A549 (cell line): ENCODE results near the gene IL22. TPM values are rescaled to one million over a fixed set of nuclear protein-coding genes. Genes with fewer than 3 reads are reported as not detected.

Experiments used
- ATAC-seq, 2 experiments: fragments of 200-7000 bp in 1 of 2; fragments of >200 bp in 1 of 2; cut with Nextera tagmentation in 1 of 2; cut with Tn5 transposase in 1 of 2; 3 replicates each; pipeline versions ENCODE4 v1.8.0 to v1.9.1; 2018 to 2020; ENCODE audit warnings: mild to moderate bottlenecking in 1 of 2, moderate library complexity in 1 of 2
- CTCF ChIA-PET: fragments of 300-600 bp; sonication (Branson Sonifier 250); formaldehyde crosslinking; extraction: SDS; loops from one replicate; lab custom pipeline; 2021; ENCODE audit warnings: antibody characterized with exemption, inconsistent platforms; lab: Yijun Ruan, JAX
- POLR2A ChIA-PET: fragments of 350-600 bp; formaldehyde crosslinking; extraction: SDS; loops from one replicate; lab custom pipeline; 2021; ENCODE audit warnings: antibody characterized with exemption, inconsistent platforms; lab: Yijun Ruan, JAX
- DNase-seq, 2 experiments: peaks; one replicate each; pipeline versions ENCODE4 v3.0.0 to v3.0.0-alpha.2; 2011 to 2016; ENCODE audit warnings: low read depth in 1 of 2, low spot score in 1 of 2
- FAIRE-seq: peaks from 2 replicates; lab custom pipeline; 2011; peaks lifted over from hg19 to GRCh38; lab: Jason Lieb, UNC
- H3K27ac ChIP-seq, 2 experiments: fragments of >200 bp; sonication (Bioruptor Twin); formaldehyde crosslinking; 3 replicates each; pipeline ENCODE4 v1.5.1; 2016 to 2017
- H3K4me1 ChIP-seq: fragments of >200 bp; sonication (Bioruptor Twin); formaldehyde crosslinking; 3 replicates; pipeline ENCODE4 v1.6.1; 2016
- H3K4me2 ChIP-seq: fragments of >200 bp; sonication (Bioruptor Twin); formaldehyde crosslinking; 3 replicates; pipeline ENCODE4 v1.6.1; 2016
- H3K4me3 ChIP-seq: fragments of >200 bp; sonication (Bioruptor Twin); formaldehyde crosslinking; 3 replicates; pipeline ENCODE4 v1.5.1; 2016
- H3K9me3 ChIP-seq: fragments of >200 bp; sonication (Bioruptor Twin); formaldehyde crosslinking; 3 replicates; pipeline ENCODE4 v1.6.1; 2016
- ATOH8 ChIP-seq: fragments of 250-450 bp; sonication (Bioruptor Pico); IDR thresholded peaks from 2 replicates; pipeline ENCODE4 v1.5.0; 2020; ENCODE audit warnings: low read depth, mild to moderate bottlenecking, moderate library complexity
- CBX2 ChIP-seq: fragments of 200-600 bp; sonication (generic); IDR thresholded peaks from 2 replicates; pipeline ENCODE4 v1.6.1; 2016; ENCODE audit warnings: low read depth, mild to moderate bottlenecking, borderline replicate concordance
- CHD4 ChIP-seq: fragments of 200-600 bp; sonication (generic); IDR thresholded peaks from 2 replicates; pipeline ENCODE4 v1.6.1; 2016; ENCODE audit warnings: antibody characterized with exemption, mild to moderate bottlenecking, borderline replicate concordance
- EHMT2 ChIP-seq: fragments of 200-600 bp; sonication (generic); IDR thresholded peaks from 2 replicates; pipeline ENCODE4 v1.6.1; 2016; ENCODE audit warnings: antibody characterized with exemption, low read depth, mild to moderate bottlenecking, moderate library complexity
- EP300 ChIP-seq, 2 experiments: fragments of >200 bp; sonication (Bioruptor Twin); formaldehyde crosslinking; IDR thresholded peaks; 2 replicates in 1 of 2; 3 replicates in 1 of 2; pipeline ENCODE4 v1.6.1; 2016 to 2017
- FOSL2 ChIP-seq, 2 experiments: fragments of 450-650 bp in 1 of 2; fragments of >200 bp in 1 of 2; sonication (Bioruptor Twin) in 1 of 2; formaldehyde crosslinking; IDR thresholded peaks; 2 replicates each; pipeline versions ENCODE4 v1.5.0 to v1.6.1; 2016 to 2020; ENCODE audit warnings: mild to moderate bottlenecking in 1 of 2, moderate library complexity in 1 of 2
- HEYL ChIP-seq: fragments of 250-450 bp; sonication (Bioruptor Pico); IDR thresholded peaks from 2 replicates; pipeline ENCODE4 v1.8.0; 2021; ENCODE audit warnings: mild to moderate bottlenecking, moderate library complexity
- HOXB5 ChIP-seq: fragments of 250-450 bp; sonication (Bioruptor Pico); IDR thresholded peaks from 2 replicates; pipeline ENCODE4 v1.5.0; 2020; ENCODE audit warnings: mild to moderate bottlenecking, moderate library complexity
- MYC ChIP-seq: IDR thresholded peaks from 2 replicates; pipeline ENCODE4 v1.6.1; 2012; ENCODE audit warnings: mild to moderate bottlenecking, inconsistent platforms, low read length, improper control_type of control experiment, borderline replicate concordance
- RARB ChIP-seq: fragments of 250-450 bp; sonication (Bioruptor Pico); IDR thresholded peaks from 2 replicates; pipeline ENCODE4 v1.8.0; 2021; ENCODE audit warnings: mild to moderate bottlenecking, moderate library complexity
- RFX5 ChIP-seq: fragments of 450-650 bp; IDR thresholded peaks from 2 replicates; pipeline ENCODE4 v1.7.1; 2014; ENCODE audit warnings: antibody characterized with exemption, mild to moderate bottlenecking, moderate library complexity
- TFCP2L1 ChIP-seq: fragments of 250-450 bp; sonication (Bioruptor Pico); IDR thresholded peaks from 2 replicates; pipeline ENCODE4 v1.5.0; 2021; ENCODE audit warnings: mild to moderate bottlenecking
- ZFP36 ChIP-seq: fragments of 450-650 bp; IDR thresholded peaks from 2 replicates; pipeline ENCODE4 v1.6.1; 2014; ENCODE audit warnings: borderline replicate concordance; ENCODE audit not compliant: partially characterized antibody
- WGBS: methylation state at CpG from one replicate; pipeline ENCODE4 v1.1.6; 2017; ENCODE audit errors: missing lambda C conversion rate; 5-methylcytosine and 5-hydroxymethylcytosine counted together
- polyA plus RNA-seq, 4 experiments: library from polyadenylated mRNA; depleted of rRNA in 3 of 4; stranded (reverse); fragments of >200 nt; fragmentation: RNase III in 1 of 4; extraction: RNeasy Plus Mini Kit Qiagen cat#74134 plus additional on column Dnase treatment in 1 of 4; gene quantifications; 2 replicates in 3 of 4; 3 replicates in 1 of 4; pipeline ENCODE4 v1.2.3, GENCODE V29; 2011 to 2017
- TF ChIP-seq, protein P1 (sequence below): IDR thresholded peaks from 2 replicates; pipeline ENCODE4 v1.6.1; 2012; ENCODE audit warnings: low read depth, borderline replicate concordance
- TF ChIP-seq, protein P2 (sequence below): fragments of 200-600 bp; sonication (generic); IDR thresholded peaks from 2 replicates; pipeline ENCODE4 v1.6.1; 2016; ENCODE audit warnings: antibody characterized with exemption, mild to moderate bottlenecking, moderate library complexity
- TF ChIP-seq, protein P3 (sequence below): fragments of >200 bp; sonication (Bioruptor Twin); formaldehyde crosslinking; IDR thresholded peaks from 3 replicates; pipeline ENCODE4 v1.6.1; 2016

IL22 gene
- polyA plus RNA-seq, 2 of the 4 experiments (the other 2 are of a cell fraction), result not detected

GRCh38 chr12:68261896-68262295 lies 8.5 kb upstream of the IL22 start:
- TF ChIP-seq TFCP2L1 (CRISPR knock-in tag), result no peak
- no peak for TF ChIP-seq EHMT2
- TF ChIP-seq HOXB5 (CRISPR knock-in tag), result no peak
- TF ChIP-seq EP300 (IDR thresholded peaks at IDR 0.05), result no peak
- no peak for TF ChIP-seq CBX2
- TF ChIP-seq RARB (CRISPR knock-in tag), result no peak
- TF ChIP-seq, protein P1, sequence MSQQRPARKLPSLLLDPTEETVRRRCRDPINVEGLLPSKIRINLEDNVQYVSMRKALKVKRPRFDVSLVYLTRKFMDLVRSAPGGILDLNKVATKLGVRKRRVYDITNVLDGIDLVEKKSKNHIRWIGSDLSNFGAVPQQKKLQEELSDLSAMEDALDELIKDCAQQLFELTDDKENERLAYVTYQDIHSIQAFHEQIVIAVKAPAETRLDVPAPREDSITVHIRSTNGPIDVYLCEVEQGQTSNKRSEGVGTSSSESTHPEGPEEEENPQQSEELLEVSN, result no peak
- no peak for TF ChIP-seq FOSL2 (IDR thresholded peaks at IDR 0.05)
- no peak for TF ChIP-seq FOSL2 (CRISPR knock-in tag; IDR thresholded peaks at IDR 0.05)
- no peak for TF ChIP-seq HEYL
- no peak for TF ChIP-seq ATOH8
- no peak for TF ChIP-seq RFX5
- TF ChIP-seq, protein P2, sequence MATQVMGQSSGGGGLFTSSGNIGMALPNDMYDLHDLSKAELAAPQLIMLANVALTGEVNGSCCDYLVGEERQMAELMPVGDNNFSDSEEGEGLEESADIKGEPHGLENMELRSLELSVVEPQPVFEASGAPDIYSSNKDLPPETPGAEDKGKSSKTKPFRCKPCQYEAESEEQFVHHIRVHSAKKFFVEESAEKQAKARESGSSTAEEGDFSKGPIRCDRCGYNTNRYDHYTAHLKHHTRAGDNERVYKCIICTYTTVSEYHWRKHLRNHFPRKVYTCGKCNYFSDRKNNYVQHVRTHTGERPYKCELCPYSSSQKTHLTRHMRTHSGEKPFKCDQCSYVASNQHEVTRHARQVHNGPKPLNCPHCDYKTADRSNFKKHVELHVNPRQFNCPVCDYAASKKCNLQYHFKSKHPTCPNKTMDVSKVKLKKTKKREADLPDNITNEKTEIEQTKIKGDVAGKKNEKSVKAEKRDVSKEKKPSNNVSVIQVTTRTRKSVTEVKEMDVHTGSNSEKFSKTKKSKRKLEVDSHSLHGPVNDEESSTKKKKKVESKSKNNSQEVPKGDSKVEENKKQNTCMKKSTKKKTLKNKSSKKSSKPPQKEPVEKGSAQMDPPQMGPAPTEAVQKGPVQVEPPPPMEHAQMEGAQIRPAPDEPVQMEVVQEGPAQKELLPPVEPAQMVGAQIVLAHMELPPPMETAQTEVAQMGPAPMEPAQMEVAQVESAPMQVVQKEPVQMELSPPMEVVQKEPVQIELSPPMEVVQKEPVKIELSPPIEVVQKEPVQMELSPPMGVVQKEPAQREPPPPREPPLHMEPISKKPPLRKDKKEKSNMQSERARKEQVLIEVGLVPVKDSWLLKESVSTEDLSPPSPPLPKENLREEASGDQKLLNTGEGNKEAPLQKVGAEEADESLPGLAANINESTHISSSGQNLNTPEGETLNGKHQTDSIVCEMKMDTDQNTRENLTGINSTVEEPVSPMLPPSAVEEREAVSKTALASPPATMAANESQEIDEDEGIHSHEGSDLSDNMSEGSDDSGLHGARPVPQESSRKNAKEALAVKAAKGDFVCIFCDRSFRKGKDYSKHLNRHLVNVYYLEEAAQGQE, result no peak
- no peak for TF ChIP-seq ZFP36
- Histone ChIP-seq H3K27ac (no peak overlapping the region), H3K4me1 (no peaks in the 10 kb centered on the region), H3K9me3 (no peaks in the 10 kb centered on the region), H3K4me3 (no peak overlapping the region), H3K4me2 (no peak overlapping the region)
- no peak for FAIRE-seq
- ChIA-PET POLR2A (no interaction called here), CTCF (no interaction called here)
- ATAC-seq, result no peak
- DNase-seq, result no peak

- no peak for DNase-seq
- Histone ChIP-seq H3K4me2 (no peak overlapping the region), H3K4me1 (no peaks in the 10 kb centered on the region), H3K4me3 (no peak overlapping the region), H3K9me3 (no peaks in the 10 kb centered on the region), H3K27ac (no peak overlapping the region)
- FAIRE-seq, result no peak
- CTCF ChIA-PET, result interaction anchor here (0.6 kb wide), 1 partner anchor 1426 kb away, joined by 3 read pairs; no protein-coding TSS in a partner anchor
- no peak for ATAC-seq
- WGBS, result 36% methylated on average over 3 of the region's 3 CpGs
- TF ChIP-seq, protein P3, sequence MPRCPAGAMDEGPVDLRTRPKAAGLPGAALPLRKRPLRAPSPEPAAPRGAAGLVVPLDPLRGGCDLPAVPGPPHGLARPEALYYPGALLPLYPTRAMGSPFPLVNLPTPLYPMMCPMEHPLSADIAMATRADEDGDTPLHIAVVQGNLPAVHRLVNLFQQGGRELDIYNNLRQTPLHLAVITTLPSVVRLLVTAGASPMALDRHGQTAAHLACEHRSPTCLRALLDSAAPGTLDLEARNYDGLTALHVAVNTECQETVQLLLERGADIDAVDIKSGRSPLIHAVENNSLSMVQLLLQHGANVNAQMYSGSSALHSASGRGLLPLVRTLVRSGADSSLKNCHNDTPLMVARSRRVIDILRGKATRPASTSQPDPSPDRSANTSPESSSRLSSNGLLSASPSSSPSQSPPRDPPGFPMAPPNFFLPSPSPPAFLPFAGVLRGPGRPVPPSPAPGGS, result no peak
- TF ChIP-seq RFX5 (no peak), CHD4 (no peak), MYC (no peak)
- TF ChIP-seq, all 56 proteins: peak for 0
- POLR2A ChIA-PET, result no interaction called here
Measured at GRCh38 chr12:68260153-68260552, 6.7 kb upstream of the IL22 start.
